Measurements from ENCODE around the gene ZNF569.

The ZNF569 gene

DNA sequence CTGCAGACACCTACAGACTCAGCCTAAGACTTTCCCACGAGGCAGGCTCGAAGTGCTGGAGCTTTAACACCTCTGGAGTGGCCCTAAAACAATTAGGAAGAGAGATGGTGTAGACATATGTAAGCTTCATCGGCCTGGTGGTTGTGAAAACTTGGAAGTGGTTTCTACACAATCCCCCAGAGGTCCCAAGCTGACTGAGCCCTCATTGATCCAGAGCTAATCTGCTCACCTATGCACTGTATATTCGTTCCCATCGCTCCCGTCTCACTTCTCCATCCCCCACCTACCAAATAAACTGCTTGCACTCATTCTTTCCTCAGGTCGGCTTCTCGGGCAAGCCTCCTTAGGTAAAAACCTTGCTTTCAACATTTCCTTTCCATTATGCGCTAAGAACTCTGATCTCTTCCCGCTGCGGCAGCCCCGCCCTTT lies 38.7 kb upstream of the ZNF569 start:
- no peak for TF ChIP-seq GABPA (IDR thresholded peaks at IDR 0.05; ENCODE audit: low read depth)
- TF ChIP-seq SPI1 (IDR thresholded peaks at IDR 0.05; ENCODE audit: borderline replicate concordance, low read depth) = no peak
- TF ChIP-seq POLR2AphosphoS5 (IDR thresholded peaks at IDR 0.05; ENCODE audit: low read depth) = no peak
- no peak for TF ChIP-seq CTCF (IDR thresholded peaks at IDR 0.05; ENCODE audit: insufficient read depth, low read length)
- TF ChIP-seq, protein P1, sequence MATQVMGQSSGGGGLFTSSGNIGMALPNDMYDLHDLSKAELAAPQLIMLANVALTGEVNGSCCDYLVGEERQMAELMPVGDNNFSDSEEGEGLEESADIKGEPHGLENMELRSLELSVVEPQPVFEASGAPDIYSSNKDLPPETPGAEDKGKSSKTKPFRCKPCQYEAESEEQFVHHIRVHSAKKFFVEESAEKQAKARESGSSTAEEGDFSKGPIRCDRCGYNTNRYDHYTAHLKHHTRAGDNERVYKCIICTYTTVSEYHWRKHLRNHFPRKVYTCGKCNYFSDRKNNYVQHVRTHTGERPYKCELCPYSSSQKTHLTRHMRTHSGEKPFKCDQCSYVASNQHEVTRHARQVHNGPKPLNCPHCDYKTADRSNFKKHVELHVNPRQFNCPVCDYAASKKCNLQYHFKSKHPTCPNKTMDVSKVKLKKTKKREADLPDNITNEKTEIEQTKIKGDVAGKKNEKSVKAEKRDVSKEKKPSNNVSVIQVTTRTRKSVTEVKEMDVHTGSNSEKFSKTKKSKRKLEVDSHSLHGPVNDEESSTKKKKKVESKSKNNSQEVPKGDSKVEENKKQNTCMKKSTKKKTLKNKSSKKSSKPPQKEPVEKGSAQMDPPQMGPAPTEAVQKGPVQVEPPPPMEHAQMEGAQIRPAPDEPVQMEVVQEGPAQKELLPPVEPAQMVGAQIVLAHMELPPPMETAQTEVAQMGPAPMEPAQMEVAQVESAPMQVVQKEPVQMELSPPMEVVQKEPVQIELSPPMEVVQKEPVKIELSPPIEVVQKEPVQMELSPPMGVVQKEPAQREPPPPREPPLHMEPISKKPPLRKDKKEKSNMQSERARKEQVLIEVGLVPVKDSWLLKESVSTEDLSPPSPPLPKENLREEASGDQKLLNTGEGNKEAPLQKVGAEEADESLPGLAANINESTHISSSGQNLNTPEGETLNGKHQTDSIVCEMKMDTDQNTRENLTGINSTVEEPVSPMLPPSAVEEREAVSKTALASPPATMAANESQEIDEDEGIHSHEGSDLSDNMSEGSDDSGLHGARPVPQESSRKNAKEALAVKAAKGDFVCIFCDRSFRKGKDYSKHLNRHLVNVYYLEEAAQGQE (IDR thresholded peaks at IDR 0.05; ENCODE audit: insufficient replicate concordance, low read depth) = no peak
- Histone ChIP-seq H3K27me3 (ENCODE audit: insufficient read depth, poor library complexity, severe bottlenecking) (no peaks in the 10 kb centered on the region), H3K4me3 (replicated peaks; ENCODE audit: insufficient read depth, low read length) (peak overlapping the region; percentile 45), H3K27ac (replicated peaks) (peak overlapping the region; percentile 79)
- DNase-seq (ENCODE audit: low read depth in 1 of 2, low spot score in 1 of 2) = no peak

GRCh38 chr19:37492213-37492612 lies 25.0 kb upstream of the ZNF569 start:
- no peak for TF ChIP-seq GABPA (IDR thresholded peaks at IDR 0.05; ENCODE audit: low read depth)
- no peak for TF ChIP-seq POLR2AphosphoS5 (IDR thresholded peaks at IDR 0.05; ENCODE audit: low read depth)
- TF ChIP-seq SPI1 (IDR thresholded peaks at IDR 0.05; ENCODE audit: borderline replicate concordance, low read depth) = no peak
- TF ChIP-seq, protein P1 (IDR thresholded peaks at IDR 0.05; ENCODE audit: insufficient replicate concordance, low read depth) = no peak
- TF ChIP-seq CTCF (IDR thresholded peaks at IDR 0.05; ENCODE audit: insufficient read depth, low read length) = no peak
- H3K27me3 ChIP-seq (ENCODE audit: insufficient read depth, poor library complexity, severe bottlenecking) = no peaks in the 10 kb centered on the region
- H3K4me3 ChIP-seq (replicated peaks; ENCODE audit: insufficient read depth, low read length) = no peak overlapping the region
- no peak overlapping the region for H3K27ac ChIP-seq (replicated peaks)
- no peak for DNase-seq (ENCODE audit: low read depth in 1 of 2, low spot score in 1 of 2)

DNA sequence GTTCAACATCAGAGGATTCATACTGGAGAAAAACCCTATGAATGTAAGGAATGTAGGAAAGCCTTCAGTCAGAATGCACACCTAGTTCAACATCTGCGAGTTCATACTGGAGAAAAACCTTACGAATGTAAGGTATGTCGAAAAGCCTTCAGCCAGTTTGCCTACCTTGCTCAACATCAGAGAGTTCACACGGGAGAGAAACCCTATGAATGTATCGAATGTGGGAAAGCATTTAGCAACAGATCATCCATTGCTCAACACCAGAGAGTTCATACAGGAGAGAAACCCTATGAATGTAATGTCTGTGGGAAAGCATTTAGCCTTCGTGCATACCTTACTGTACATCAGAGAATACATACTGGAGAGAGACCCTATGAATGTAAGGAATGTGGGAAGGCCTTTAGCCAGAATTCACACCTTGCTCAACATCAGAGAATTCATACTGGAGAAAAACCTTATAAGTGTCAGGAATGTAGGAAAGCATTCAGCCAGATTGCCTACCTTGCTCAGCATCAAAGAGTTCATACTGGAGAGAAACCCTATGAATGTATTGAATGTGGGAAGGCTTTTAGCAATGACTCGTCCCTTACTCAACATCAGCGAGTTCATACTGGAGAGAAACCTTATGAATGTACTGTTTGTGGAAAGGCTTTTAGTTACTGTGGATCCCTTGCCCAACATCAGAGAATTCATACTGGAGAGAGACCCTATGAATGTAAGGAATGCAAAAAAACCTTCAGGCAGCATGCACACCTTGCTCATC lies 17.3 kb upstream of the ZNF569 start:
- Histone ChIP-seq H3K27ac (replicated peaks) (no peak overlapping the region), H3K4me3 (replicated peaks; ENCODE audit: insufficient read depth, low read length) (no peak overlapping the region), H3K27me3 (ENCODE audit: insufficient read depth, poor library complexity, severe bottlenecking) (no peaks in the 10 kb centered on the region)
- TF ChIP-seq POLR2AphosphoS5 (IDR thresholded peaks at IDR 0.05; ENCODE audit: low read depth) (no peak), SPI1 (IDR thresholded peaks at IDR 0.05; ENCODE audit: borderline replicate concordance, low read depth) (no peak)
- no peak for DNase-seq (ENCODE audit: low read depth in 1 of 2, low spot score in 1 of 2)

DNA sequence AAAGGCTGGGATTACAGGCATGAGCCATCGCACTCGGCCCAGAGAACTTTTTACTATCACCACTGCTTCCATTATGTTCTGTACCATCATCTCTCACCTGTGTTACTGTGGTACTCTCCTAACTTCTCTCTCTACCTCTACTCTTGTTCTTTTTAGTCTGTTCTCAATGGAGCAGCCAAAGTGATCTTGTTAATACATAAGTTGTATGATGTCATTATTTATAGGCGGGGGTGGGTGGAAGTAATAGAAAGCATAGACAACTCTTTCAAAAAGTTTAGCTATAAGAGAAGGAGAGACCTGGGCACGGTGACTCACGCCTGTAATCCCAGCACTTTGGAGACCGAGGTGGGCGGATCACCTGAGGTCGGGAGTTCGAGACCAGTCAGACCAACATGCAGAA lies 4.9 kb upstream of the ZNF569 start:
- TF ChIP-seq POLR2AphosphoS5 (IDR thresholded peaks at IDR 0.05; ENCODE audit: low read depth) (no peak), SPI1 (IDR thresholded peaks at IDR 0.05; ENCODE audit: borderline replicate concordance, low read depth) (no peak), GABPA (IDR thresholded peaks at IDR 0.05; ENCODE audit: low read depth) (no peak), CTCF (IDR thresholded peaks at IDR 0.05; ENCODE audit: insufficient read depth, low read length) (no peak)
- TF ChIP-seq, protein P1 (IDR thresholded peaks at IDR 0.05; ENCODE audit: insufficient replicate concordance, low read depth) = no peak
- H3K27ac ChIP-seq (replicated peaks) = no peak overlapping the region
- no peak overlapping the region for H3K4me3 ChIP-seq (replicated peaks; ENCODE audit: insufficient read depth, low read length)
- DNase-seq (ENCODE audit: low read depth in 1 of 2, low spot score in 1 of 2) = no peak
- no peaks in the 10 kb centered on the region for H3K27me3 ChIP-seq (ENCODE audit: insufficient read depth, poor library complexity, severe bottlenecking)

All from HL-60 (cell line).